Liver (tissue), 9 donors: ENCODE data around the gene MOV10L1. TPM values are rescaled to one million over a fixed set of nuclear protein-coding genes. Genes with fewer than 3 reads are reported as not detected.

ENCODE experiments used
- DNase-seq: peaks from one replicate; pipeline ENCODE4 v3.0.0-alpha.2; 2017; ENCODE audit warnings: low spot score
- H3K27ac ChIP-seq, 2 donors: one replicate each; pipeline ENCODE4 v1.7.0; 2013; ENCODE audit warnings: inconsistent platforms in 2 of 2, low read length in 2 of 2, control low read depth in 1 of 2, low read depth in 1 of 2, mild to moderate bottlenecking in 1 of 2
- H3K27me3 ChIP-seq, 4 donors: one replicate each; pipeline versions ENCODE4 v1.6.1 to v1.7.0; 2013; ENCODE audit warnings: low read length in 3 of 4, inconsistent platforms in 1 of 4, mild to moderate bottlenecking in 1 of 4, moderate library complexity in 1 of 4; ENCODE audit not compliant: control insufficient read depth in 4 of 4, insufficient read depth in 4 of 4
- H3K36me3 ChIP-seq, 4 donors: one replicate each; pipeline versions ENCODE4 v1.6.1 to v1.7.0; 2013; ENCODE audit warnings: low read length in 3 of 4, mild to moderate bottlenecking in 3 of 4, low read depth in 1 of 4, moderate library complexity in 1 of 4; ENCODE audit not compliant: control insufficient read depth in 4 of 4, insufficient read depth in 3 of 4
- H3K4me1 ChIP-seq, 4 donors: one replicate each; pipeline versions ENCODE4 v1.6.1 to v1.7.0; 2013; ENCODE audit warnings: low read length in 3 of 4, mild to moderate bottlenecking in 3 of 4, moderate library complexity in 1 of 4; ENCODE audit not compliant: control insufficient read depth in 4 of 4, insufficient read depth in 4 of 4
- H3K4me3 ChIP-seq, 3 donors: one replicate each; pipeline versions ENCODE4 v1.6.1 to v1.7.0; 2013; ENCODE audit warnings: low read length in 3 of 3, control low read depth in 1 of 3, low read depth in 1 of 3, mild to moderate bottlenecking in 1 of 3
- H3K9ac ChIP-seq, 2 donors: one replicate each; pipeline ENCODE4 v1.7.0; 2013; ENCODE audit warnings: low read length in 2 of 2, mild to moderate bottlenecking in 2 of 2, moderate library complexity in 2 of 2, control low read depth in 1 of 2, low read depth in 1 of 2
- H3K9me3 ChIP-seq, 4 donors: one replicate each; pipeline versions ENCODE4 v1.6.1 to v1.7.0; 2013; ENCODE audit warnings: low read length in 3 of 4; ENCODE audit not compliant: control insufficient read depth in 4 of 4
- ATF3 ChIP-seq: IDR thresholded peaks from 2 replicates; pipeline ENCODE4 v1.6.1; 2016; ENCODE audit warnings: antibody characterized with exemption
- EGR1 ChIP-seq, 2 donors: IDR thresholded peaks; 2 replicates each; pipeline ENCODE4 v1.6.1; 2016 to 2018; ENCODE audit warnings: antibody characterized with exemption in 2 of 2, low read depth in 2 of 2
- FOXA1 ChIP-seq: IDR thresholded peaks from 2 replicates; pipeline ENCODE4 v1.6.1; 2016; ENCODE audit warnings: antibody characterized with exemption
- FOXA2 ChIP-seq: IDR thresholded peaks from 2 replicates; pipeline ENCODE4 v1.6.1; 2016; ENCODE audit warnings: antibody characterized with exemption
- GABPA ChIP-seq, 2 donors: IDR thresholded peaks in 1 of 2; conservative IDR thresholded peaks in 1 of 2; 2 replicates each; pipeline ENCODE4 v1.6.1; 2016; ENCODE audit warnings: antibody characterized with exemption in 2 of 2, mild to moderate bottlenecking in 1 of 2, moderate library complexity in 1 of 2
- HNF4A ChIP-seq, 2 donors: conservative IDR thresholded peaks; 2 replicates each; pipeline ENCODE4 v1.6.1; 2016; ENCODE audit warnings: antibody characterized with exemption in 2 of 2, mild to moderate bottlenecking in 2 of 2
- HNF4G ChIP-seq: IDR thresholded peaks from 2 replicates; pipeline ENCODE4 v1.6.1; 2016; ENCODE audit warnings: antibody characterized with exemption
- JUND ChIP-seq, 2 donors: IDR thresholded peaks; 2 replicates each; pipeline ENCODE4 v1.6.1; 2016; ENCODE audit warnings: antibody characterized with exemption in 2 of 2
- NR2F2 ChIP-seq: IDR thresholded peaks from 2 replicates; pipeline ENCODE4 v1.6.1; 2016; ENCODE audit warnings: antibody characterized with exemption
- RAD21 ChIP-seq, 2 donors: IDR thresholded peaks; 2 replicates each; pipeline ENCODE4 v1.6.1; 2016; ENCODE audit warnings: antibody characterized with exemption in 2 of 2, mild to moderate bottlenecking in 2 of 2
- RXRA ChIP-seq, 2 donors: IDR thresholded peaks; 2 replicates each; pipeline ENCODE4 v1.6.1; 2017 to 2018; ENCODE audit warnings: antibody characterized with exemption in 2 of 2, mild to moderate bottlenecking in 1 of 2
- SP1 ChIP-seq: IDR thresholded peaks from 2 replicates; pipeline ENCODE4 v1.6.1; 2018; ENCODE audit warnings: antibody characterized with exemption, mild to moderate bottlenecking
- TAF1 ChIP-seq: conservative IDR thresholded peaks from 2 replicates; pipeline ENCODE4 v1.6.1; 2016; ENCODE audit warnings: antibody characterized with exemption, mild to moderate bottlenecking
- YY1 ChIP-seq: IDR thresholded peaks from 2 replicates; pipeline ENCODE4 v1.6.1; 2016; ENCODE audit warnings: antibody characterized with exemption, mild to moderate bottlenecking
- WGBS: extraction: QIAGEN DNeasy Blood & Tissue Kit; methylation state at CpG from one replicate; pipeline ENCODE4 v1.1.7; 2013; 5-methylcytosine and 5-hydroxymethylcytosine counted together
- polyA plus RNA-seq, 2 donors: library from polyadenylated mRNA; stranded (reverse) in 1 of 2; unstranded in 1 of 2; fragments of 200-250 nt in 1 of 2; fragments of >200 nt in 1 of 2; fragmentation: Nextera tagmentation in 1 of 2; extraction: Ambion mirVana in 1 of 2; gene quantifications; one replicate each; pipeline versions ENCODE4 v1.2.1 to v1.2.3, GENCODE V29; 2013 to 2015
- total RNA-seq, 2 donors: library from RNA; depleted of rRNA; stranded (reverse); fragments of >200 nt; gene quantifications; one replicate each; pipeline ENCODE4 v1.2.3, GENCODE V29; 2014
- TF ChIP-seq, protein P1 (sequence below): fragments of 150-350 bp; IDR thresholded peaks from 2 replicates; pipeline ENCODE4 v1.5.1; 2017; ENCODE audit warnings: improper control_type of control experiment, low read depth, low read length; ENCODE audit not compliant: missing input control
- TF ChIP-seq, protein P2 (sequence below): IDR thresholded peaks from 2 replicates; pipeline ENCODE4 v1.6.1; 2016; ENCODE audit warnings: antibody characterized with exemption
- TF ChIP-seq, protein P3 (sequence below): IDR thresholded peaks from 2 replicates; pipeline ENCODE4 v1.6.1; 2016; ENCODE audit warnings: antibody characterized with exemption
- TF ChIP-seq, protein P4 (sequence below): IDR thresholded peaks from 2 replicates; pipeline ENCODE4 v1.6.1; 2016; ENCODE audit warnings: antibody characterized with exemption, mild to moderate bottlenecking
- donor health status: healthy.
- donor health status: healthy.
- donor health status: healthy.
- donor health status: healthy.
- donor health status: healthy.

The MOV10L1 gene
- total and polyA plus RNA-seq, 4 donors = 0.07 to 0.47 (median 0.17) TPM

- H3K27ac ChIP-seq = no peak overlapping the region
- no peak overlapping the region for H3K9ac ChIP-seq
- TF ChIP-seq SP1 = no peak
- TF ChIP-seq FOXA1 = no peak
- no peak for TF ChIP-seq RAD21 (IDR thresholded peaks at IDR 0.05)
- TF ChIP-seq ATF3 = no peak
- no peak for TF ChIP-seq HNF4G
- no peak for TF ChIP-seq NR2F2
- no peak for TF ChIP-seq RXRA (IDR thresholded peaks at IDR 0.05)
- TF ChIP-seq TAF1 = no peak
- no peak for TF ChIP-seq JUND (IDR thresholded peaks at IDR 0.05)
- TF ChIP-seq, protein P1, sequence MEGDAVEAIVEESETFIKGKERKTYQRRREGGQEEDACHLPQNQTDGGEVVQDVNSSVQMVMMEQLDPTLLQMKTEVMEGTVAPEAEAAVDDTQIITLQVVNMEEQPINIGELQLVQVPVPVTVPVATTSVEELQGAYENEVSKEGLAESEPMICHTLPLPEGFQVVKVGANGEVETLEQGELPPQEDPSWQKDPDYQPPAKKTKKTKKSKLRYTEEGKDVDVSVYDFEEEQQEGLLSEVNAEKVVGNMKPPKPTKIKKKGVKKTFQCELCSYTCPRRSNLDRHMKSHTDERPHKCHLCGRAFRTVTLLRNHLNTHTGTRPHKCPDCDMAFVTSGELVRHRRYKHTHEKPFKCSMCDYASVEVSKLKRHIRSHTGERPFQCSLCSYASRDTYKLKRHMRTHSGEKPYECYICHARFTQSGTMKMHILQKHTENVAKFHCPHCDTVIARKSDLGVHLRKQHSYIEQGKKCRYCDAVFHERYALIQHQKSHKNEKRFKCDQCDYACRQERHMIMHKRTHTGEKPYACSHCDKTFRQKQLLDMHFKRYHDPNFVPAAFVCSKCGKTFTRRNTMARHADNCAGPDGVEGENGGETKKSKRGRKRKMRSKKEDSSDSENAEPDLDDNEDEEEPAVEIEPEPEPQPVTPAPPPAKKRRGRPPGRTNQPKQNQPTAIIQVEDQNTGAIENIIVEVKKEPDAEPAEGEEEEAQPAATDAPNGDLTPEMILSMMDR = no peak
- TF ChIP-seq GABPA (IDR thresholded peaks at IDR 0.05 in 1 of 2, conservative IDR thresholded peaks at IDR 0.05 in 1 of 2) = no peak
- TF ChIP-seq, protein P2, sequence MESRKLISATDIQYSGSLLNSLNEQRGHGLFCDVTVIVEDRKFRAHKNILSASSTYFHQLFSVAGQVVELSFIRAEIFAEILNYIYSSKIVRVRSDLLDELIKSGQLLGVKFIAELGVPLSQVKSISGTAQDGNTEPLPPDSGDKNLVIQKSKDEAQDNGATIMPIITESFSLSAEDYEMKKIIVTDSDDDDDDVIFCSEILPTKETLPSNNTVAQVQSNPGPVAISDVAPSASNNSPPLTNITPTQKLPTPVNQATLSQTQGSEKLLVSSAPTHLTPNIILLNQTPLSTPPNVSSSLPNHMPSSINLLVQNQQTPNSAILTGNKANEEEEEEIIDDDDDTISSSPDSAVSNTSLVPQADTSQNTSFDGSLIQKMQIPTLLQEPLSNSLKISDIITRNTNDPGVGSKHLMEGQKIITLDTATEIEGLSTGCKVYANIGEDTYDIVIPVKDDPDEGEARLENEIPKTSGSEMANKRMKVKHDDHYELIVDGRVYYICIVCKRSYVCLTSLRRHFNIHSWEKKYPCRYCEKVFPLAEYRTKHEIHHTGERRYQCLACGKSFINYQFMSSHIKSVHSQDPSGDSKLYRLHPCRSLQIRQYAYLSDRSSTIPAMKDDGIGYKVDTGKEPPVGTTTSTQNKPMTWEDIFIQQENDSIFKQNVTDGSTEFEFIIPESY = no peak
- no peak for TF ChIP-seq FOXA2
- TF ChIP-seq HNF4A (conservative IDR thresholded peaks at IDR 0.05) = no peak
- no peak for TF ChIP-seq YY1
- TF ChIP-seq, protein P3, sequence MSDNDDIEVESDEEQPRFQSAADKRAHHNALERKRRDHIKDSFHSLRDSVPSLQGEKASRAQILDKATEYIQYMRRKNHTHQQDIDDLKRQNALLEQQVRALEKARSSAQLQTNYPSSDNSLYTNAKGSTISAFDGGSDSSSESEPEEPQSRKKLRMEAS = no peak
- no peak for TF ChIP-seq EGR1 (IDR thresholded peaks at IDR 0.05; ENCODE audit: low read depth in 2 of 2)
- TF ChIP-seq, protein P4, sequence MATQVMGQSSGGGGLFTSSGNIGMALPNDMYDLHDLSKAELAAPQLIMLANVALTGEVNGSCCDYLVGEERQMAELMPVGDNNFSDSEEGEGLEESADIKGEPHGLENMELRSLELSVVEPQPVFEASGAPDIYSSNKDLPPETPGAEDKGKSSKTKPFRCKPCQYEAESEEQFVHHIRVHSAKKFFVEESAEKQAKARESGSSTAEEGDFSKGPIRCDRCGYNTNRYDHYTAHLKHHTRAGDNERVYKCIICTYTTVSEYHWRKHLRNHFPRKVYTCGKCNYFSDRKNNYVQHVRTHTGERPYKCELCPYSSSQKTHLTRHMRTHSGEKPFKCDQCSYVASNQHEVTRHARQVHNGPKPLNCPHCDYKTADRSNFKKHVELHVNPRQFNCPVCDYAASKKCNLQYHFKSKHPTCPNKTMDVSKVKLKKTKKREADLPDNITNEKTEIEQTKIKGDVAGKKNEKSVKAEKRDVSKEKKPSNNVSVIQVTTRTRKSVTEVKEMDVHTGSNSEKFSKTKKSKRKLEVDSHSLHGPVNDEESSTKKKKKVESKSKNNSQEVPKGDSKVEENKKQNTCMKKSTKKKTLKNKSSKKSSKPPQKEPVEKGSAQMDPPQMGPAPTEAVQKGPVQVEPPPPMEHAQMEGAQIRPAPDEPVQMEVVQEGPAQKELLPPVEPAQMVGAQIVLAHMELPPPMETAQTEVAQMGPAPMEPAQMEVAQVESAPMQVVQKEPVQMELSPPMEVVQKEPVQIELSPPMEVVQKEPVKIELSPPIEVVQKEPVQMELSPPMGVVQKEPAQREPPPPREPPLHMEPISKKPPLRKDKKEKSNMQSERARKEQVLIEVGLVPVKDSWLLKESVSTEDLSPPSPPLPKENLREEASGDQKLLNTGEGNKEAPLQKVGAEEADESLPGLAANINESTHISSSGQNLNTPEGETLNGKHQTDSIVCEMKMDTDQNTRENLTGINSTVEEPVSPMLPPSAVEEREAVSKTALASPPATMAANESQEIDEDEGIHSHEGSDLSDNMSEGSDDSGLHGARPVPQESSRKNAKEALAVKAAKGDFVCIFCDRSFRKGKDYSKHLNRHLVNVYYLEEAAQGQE = no peak
- no peaks in the 10 kb centered on the region for H3K9me3 ChIP-seq
- no peaks in the 10 kb centered on the region for H3K36me3 ChIP-seq
- 88% methylated on average over 33 of the region's 33 CpGs for WGBS
- H3K4me3 ChIP-seq = no peak overlapping the region
- H3K27me3 ChIP-seq = no peaks in the 10 kb centered on the region
- no peak for DNase-seq
- H3K4me1 ChIP-seq = peaks cover 2 to 20% (median 16%) of the 10 kb centered on the region in 4 donors
Measured at GRCh38 chr22:50151571-50152537, 62.0 kb downstream of the MOV10L1 start.
